Upper lobe of right lung (tissue), 1 donor: Measurements from ENCODE around the gene LAPTM4A. TPM values are rescaled to one million over a fixed set of nuclear protein-coding genes. Genes with fewer than 3 reads are reported as not detected.

Source experiments
- ATAC-seq: fragments of 200-7000 bp; cut with Tn5 transposase; one replicate; pipeline ENCODE4 v1.9.1; 2020; ENCODE audit warnings: mild to moderate bottlenecking, moderate library complexity
- DNase-seq: peaks from one replicate; pipeline ENCODE4 v3.0.0-alpha.2; 2020
- H3K27ac ChIP-seq: fragments of 200-600 bp; one replicate; pipeline ENCODE4 v1.8.0; 2022
- H3K27me3 ChIP-seq: fragments of 200-600 bp; one replicate; pipeline ENCODE4 v1.8.0; 2022; ENCODE audit warnings: mild to moderate bottlenecking
- H3K36me3 ChIP-seq: fragments of 200-600 bp; one replicate; pipeline ENCODE4 v1.8.0; 2022
- H3K4me1 ChIP-seq: fragments of 200-600 bp; one replicate; pipeline ENCODE4 v1.8.0; 2022
- H3K4me3 ChIP-seq: fragments of 200-600 bp; one replicate; pipeline ENCODE4 v1.8.0; 2022; ENCODE audit warnings: mild to moderate bottlenecking
- H3K9me3 ChIP-seq: fragments of 200-600 bp; one replicate; pipeline ENCODE4 v1.8.0; 2022
- intact Hi-C: fragments of 100-400 bp; cut with DNase I; formaldehyde crosslinking; loops from one replicate; pipeline ENCODE4 v1.11.0; 2022
- total RNA-seq: library from RNA; stranded (reverse); fragmentation: NEBNext Ultra II Directional; extraction: Animal tissue kit (Norgen Biotek cat#: 25700); gene quantifications from one replicate; pipeline ENCODE4 v1.2.1, GENCODE V29; 2021
- TF ChIP-seq, protein P1 (sequence below): fragments of 200-600 bp; IDR thresholded peaks from one replicate; pipeline ENCODE4 v1.8.0; 2022; ENCODE audit warnings: antibody characterized with exemption
- donor health status: DM: no; HTN: yes; CAD: no; lungs with severe emphysema.

The LAPTM4A gene
- total RNA-seq, 1 donor from 2014 or later, result 245 TPM

DNA sequence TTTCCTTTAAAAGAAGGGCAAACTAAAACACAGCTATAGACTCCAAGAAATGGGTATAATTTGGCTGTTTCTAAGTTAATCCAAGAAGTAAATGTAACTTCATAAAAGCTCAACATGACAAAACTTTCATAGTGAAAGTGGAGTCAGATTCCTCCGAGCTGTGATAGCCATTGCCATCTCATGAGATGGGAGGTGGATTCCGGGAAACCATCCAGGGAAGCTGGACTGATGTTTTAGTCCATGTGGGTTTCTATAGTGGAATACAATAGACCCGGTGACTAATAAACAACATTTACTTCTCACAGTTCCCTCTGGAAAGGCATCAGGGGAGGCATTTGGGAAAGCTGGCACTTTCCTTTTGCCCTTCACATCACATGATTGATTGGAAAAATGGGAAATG, 10.0 kb upstream of the LAPTM4A start:
- Histone ChIP-seq H3K27ac (no peak overlapping the region), H3K4me1 (peaks cover 4% of the 10 kb centered on the region), H3K27me3 (no peaks in the 10 kb centered on the region), H3K9me3 (no peaks in the 10 kb centered on the region), H3K4me3 (no peak overlapping the region), H3K36me3 (no peaks in the 10 kb centered on the region)
- TF ChIP-seq, protein P1, sequence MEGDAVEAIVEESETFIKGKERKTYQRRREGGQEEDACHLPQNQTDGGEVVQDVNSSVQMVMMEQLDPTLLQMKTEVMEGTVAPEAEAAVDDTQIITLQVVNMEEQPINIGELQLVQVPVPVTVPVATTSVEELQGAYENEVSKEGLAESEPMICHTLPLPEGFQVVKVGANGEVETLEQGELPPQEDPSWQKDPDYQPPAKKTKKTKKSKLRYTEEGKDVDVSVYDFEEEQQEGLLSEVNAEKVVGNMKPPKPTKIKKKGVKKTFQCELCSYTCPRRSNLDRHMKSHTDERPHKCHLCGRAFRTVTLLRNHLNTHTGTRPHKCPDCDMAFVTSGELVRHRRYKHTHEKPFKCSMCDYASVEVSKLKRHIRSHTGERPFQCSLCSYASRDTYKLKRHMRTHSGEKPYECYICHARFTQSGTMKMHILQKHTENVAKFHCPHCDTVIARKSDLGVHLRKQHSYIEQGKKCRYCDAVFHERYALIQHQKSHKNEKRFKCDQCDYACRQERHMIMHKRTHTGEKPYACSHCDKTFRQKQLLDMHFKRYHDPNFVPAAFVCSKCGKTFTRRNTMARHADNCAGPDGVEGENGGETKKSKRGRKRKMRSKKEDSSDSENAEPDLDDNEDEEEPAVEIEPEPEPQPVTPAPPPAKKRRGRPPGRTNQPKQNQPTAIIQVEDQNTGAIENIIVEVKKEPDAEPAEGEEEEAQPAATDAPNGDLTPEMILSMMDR, result no peak
- intact Hi-C loops, result no loop called here
- no peak for DNase-seq
- ATAC-seq, result no peak

DNA sequence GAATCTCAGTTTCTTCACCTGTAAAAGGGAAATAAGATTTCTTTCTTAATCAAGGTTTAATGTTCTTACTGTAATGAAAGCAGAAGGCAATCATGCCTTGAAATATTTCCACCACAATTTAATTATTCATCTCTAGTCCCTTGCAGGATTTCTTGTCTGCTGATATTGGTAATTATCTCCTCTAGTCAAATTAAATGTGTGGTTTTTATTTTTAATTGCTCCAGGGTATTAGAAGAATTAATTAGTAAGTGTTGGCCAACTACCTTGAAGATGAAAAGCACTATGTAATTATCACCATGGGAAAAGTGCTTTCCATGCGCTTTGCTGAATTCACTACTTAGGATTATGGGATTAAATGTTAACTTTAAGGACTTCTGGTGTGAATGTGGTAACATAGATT, 8.7 kb upstream of the LAPTM4A start:
- intact Hi-C loops, result no loop called here
- ATAC-seq (no peak), DNase-seq (no peak)
- Histone ChIP-seq H3K4me3 (no peak overlapping the region), H3K27me3 (no peaks in the 10 kb centered on the region), H3K4me1 (no peaks in the 10 kb centered on the region), H3K9me3 (no peaks in the 10 kb centered on the region), H3K27ac (no peak overlapping the region), H3K36me3 (no peaks in the 10 kb centered on the region)
- TF ChIP-seq, protein P1, result no peak

DNA sequence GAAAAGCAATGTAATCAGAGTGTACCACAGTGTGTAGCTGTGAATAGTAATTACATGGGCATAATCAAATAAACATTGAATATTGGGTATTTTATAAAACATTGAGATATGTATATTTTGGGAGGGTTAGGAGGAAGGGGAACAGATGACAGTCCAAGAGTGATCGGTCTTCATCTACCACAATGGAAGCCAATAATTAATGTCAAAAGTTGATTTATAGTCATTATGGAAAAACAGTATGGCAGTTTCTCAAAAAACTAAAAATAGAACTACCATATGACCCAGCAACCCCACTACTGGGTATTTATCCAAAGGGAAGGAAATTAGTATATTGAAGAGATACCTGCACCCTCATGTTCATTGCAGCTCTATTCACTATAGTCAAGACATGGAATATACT, 5.8 kb upstream of the LAPTM4A start:
- no peak for DNase-seq
- H3K27ac ChIP-seq, result no peak overlapping the region
- H3K36me3 ChIP-seq, result no peaks in the 10 kb centered on the region
- intact Hi-C loops, result no loop called here
- no peaks in the 10 kb centered on the region for H3K9me3 ChIP-seq
- no peak overlapping the region for H3K4me3 ChIP-seq
- peaks cover 11% of the 10 kb centered on the region for H3K4me1 ChIP-seq
- ATAC-seq, result no peak
- H3K27me3 ChIP-seq, result no peaks in the 10 kb centered on the region
- TF ChIP-seq, protein P1, result no peak

DNA sequence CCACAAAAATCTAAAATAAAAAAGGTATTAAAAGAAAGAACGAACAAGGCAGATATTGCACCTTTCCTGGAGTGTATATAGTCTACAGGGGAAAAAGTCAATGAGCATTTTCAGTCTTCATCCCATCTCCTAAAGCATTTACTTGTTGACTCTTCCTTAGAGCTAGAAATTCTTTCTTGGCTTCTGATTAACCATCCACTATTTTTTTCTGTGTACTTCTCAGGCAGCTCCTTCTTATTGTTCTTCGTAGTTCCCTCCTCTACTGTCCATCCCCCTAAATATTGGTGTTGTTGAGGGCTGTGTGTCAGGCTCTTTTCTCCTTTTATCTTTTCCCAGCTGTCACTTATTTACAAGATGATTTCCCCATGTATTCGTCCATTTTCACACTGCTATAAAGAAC, 3.5 kb upstream of the LAPTM4A start:
- Histone ChIP-seq H3K27ac (no peak overlapping the region), H3K9me3 (no peaks in the 10 kb centered on the region), H3K4me1 (peaks cover 11% of the 10 kb centered on the region), H3K36me3 (no peaks in the 10 kb centered on the region), H3K4me3 (no peak overlapping the region), H3K27me3 (no peaks in the 10 kb centered on the region)
- intact Hi-C loops, result no loop called here
- TF ChIP-seq, protein P1, result no peak
- ATAC-seq (no peak), DNase-seq (no peak)

DNA sequence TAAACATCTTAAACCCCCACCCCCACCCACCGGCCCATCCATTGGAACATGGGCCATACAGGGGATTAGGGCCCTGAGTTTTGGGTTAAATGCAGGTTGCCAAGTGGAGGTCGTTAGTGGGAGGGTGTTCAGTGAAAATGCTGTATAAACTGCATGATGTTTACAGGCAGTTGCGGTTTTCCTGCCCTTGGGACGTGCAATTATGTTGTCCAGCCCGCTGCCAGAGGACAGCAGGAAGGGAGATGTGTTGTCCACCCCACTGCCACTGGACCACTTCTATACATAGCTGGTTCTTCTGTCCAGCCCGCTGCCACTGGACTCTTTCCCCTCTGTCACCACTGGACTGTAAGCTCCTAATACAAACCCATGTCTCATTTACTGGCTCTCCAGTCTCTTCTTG, 2.7 kb upstream of the LAPTM4A start:
- TF ChIP-seq, protein P1, result no peak
- intact Hi-C loops, result no loop called here
- ATAC-seq, result no peak

DNA sequence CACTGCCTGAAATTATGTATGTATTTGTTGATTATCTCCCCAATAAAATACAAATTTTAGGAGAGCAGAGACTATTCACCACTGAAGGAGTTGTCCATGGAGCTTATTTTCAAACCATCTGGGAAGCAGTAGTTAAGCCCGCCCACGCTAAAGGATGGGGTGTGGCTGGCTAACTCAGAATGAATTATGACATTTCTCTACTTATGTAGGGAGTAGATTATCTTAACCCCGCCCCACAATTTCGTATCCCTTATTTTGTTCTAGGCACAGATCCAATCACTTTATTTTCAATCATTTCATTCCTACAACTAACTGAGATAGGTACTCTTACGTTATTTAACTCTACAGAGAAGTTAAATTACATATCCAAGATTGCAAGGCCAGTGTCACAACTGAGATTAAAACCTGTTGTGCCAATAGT, 1.4 kb upstream of the LAPTM4A start:
- no peaks in the 10 kb centered on the region for H3K27me3 ChIP-seq
- peaks cover 30% of the 10 kb centered on the region for H3K4me1 ChIP-seq
- DNase-seq (peak; percentile 85), ATAC-seq (peak; percentile 48)
- intact Hi-C loops, result no loop called here
- TF ChIP-seq, protein P1, result no peak
- peak overlapping the region; percentile 98 for H3K27ac ChIP-seq
- H3K9me3 ChIP-seq, result no peaks in the 10 kb centered on the region
- H3K36me3 ChIP-seq, result no peaks in the 10 kb centered on the region
- peak overlapping the region; percentile 84 for H3K4me3 ChIP-seq

More for the DNA sequence above, 2.7 kb upstream of the LAPTM4A start:
- H3K9me3 ChIP-seq, result no peaks in the 10 kb centered on the region
- H3K4me3 ChIP-seq, result no peak overlapping the region
- H3K4me1 ChIP-seq, result peaks cover 18% of the 10 kb centered on the region
- H3K36me3 ChIP-seq, result no peaks in the 10 kb centered on the region
- no peak overlapping the region for H3K27ac ChIP-seq
- H3K27me3 ChIP-seq, result no peaks in the 10 kb centered on the region
- no peak for DNase-seq
